Fibroblast of pulmonary artery (primary cell): Measurements from ENCODE around the gene APBA1.

ENCODE experiments used
- DNase-seq: peaks from one replicate; pipeline ENCODE4 v3.0.0-alpha.2; 2010; ENCODE audit warnings: low read depth
- H3K4me3 ChIP-seq: replicated peaks from 2 replicates; pipeline ENCODE4 v1.5.1; 2011; ENCODE audit warnings: low read depth, mild to moderate bottlenecking, control low read depth, low read length, moderate library complexity
- TF ChIP-seq, protein P1 (sequence below): IDR thresholded peaks from 2 replicates; pipeline ENCODE4 v1.5.1; 2011; ENCODE audit warnings: mild to moderate bottlenecking, control low read depth, low read length, inconsistent platforms; ENCODE audit errors: missing control alignments

The APBA1 gene

DNA sequence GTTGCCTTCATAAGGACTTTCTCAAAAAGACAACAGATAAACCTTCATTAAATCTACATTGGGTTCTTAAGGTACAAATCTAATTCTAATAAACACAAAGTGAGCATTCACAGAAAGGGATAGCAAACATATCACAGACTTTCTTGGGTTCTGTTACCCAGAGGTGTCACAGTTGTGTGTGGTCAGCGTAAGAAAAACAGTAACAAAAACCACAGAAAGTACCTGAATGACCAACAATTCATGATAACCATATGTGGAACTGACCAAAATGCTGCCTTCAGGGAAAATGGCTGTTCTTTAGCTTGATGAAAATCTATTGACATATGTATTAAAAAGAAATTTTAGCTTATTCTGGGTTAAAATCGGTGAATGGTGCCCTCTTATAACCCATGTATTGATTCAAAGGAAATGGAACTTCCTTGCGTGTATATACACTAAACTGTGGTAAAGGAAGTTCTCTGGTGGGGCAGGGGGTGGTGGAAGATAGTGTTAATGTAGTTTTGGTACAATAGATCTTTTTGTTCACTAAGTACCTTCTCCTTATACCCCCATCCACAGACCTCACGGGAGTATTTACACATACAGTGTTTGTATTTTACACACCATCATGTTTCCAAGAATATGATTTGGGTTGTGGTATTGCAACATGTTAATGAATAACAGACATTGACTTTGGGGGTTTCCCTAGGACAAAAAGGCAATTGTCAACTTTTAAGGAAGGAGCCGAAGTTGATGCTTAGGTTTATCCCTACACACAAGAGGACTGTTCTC, 152.5 kb downstream of the APBA1 start:
- no peak for DNase-seq
- TF ChIP-seq, protein P1, sequence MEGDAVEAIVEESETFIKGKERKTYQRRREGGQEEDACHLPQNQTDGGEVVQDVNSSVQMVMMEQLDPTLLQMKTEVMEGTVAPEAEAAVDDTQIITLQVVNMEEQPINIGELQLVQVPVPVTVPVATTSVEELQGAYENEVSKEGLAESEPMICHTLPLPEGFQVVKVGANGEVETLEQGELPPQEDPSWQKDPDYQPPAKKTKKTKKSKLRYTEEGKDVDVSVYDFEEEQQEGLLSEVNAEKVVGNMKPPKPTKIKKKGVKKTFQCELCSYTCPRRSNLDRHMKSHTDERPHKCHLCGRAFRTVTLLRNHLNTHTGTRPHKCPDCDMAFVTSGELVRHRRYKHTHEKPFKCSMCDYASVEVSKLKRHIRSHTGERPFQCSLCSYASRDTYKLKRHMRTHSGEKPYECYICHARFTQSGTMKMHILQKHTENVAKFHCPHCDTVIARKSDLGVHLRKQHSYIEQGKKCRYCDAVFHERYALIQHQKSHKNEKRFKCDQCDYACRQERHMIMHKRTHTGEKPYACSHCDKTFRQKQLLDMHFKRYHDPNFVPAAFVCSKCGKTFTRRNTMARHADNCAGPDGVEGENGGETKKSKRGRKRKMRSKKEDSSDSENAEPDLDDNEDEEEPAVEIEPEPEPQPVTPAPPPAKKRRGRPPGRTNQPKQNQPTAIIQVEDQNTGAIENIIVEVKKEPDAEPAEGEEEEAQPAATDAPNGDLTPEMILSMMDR: no peak
- H3K4me3 ChIP-seq: no peak overlapping the region

DNA sequence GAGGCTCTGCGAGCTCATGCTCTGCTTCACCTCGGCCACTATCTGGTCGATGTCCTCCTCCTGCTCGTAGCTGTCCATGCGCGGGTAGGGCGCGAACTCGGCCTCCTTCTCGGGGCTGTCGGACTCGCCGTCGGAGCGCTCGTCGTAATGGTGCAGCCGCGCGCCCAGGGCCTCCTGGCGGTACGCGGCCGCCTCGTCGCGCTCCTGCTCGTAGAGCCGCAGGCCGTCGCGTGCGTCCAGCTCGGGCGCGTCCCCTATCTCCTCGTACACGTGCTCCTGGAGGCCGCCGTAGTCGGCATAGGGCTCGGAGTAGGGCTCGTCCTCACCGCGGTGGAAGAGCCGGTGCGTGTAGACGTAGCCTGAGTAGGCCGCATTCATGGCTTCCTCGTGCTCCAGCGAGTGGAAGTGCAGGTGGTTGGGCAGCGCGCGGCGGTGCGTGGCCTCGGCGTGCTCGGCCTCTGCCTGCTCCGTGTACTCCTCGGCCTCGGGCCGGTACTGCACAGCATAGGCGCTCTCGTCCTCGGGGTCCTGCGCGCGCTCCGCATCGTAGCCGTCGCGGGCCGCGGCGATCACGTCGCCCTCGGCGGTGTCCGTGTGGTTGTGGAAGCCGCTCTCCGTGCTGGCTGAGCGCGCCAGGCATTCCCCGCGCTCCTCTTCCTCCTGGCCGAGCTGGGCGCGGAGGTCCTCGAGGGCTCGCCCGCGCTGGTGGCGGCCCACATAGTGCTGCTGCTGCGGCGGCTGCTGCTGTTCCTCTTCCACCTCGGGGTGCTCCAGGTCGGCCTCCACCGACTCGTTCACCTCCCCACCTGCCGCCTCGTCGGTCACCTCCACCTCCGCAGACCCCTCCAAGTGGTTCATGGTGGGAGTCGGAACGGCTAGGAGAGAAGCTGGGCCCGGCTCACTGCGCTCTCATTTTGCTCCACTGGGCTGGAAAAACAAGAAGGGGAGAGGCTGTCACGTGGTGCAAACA, 155.5 kb downstream of the APBA1 start:
- no peak for DNase-seq
- no peak overlapping the region for H3K4me3 ChIP-seq
- TF ChIP-seq, protein P1: no peak

DNA sequence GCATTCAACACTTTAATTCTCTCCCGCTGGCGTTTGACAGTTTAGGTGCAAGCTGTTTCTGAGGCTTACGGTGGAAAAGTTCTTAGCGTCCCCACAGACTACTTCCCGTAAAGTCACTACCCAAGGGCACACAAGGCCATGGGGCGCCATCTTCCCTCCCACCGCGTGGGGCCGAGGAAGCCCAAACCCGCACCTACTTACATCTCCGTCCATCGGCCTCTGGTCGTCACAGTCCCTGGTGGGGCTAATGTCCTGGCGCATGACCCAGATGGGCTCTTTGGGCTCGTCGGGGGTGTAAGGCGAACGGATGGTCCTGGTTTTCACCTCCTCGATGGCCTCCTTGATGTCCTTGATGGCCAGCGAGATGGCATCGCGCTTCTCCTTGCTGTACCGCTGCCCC, 156.4 kb downstream of the APBA1 start:
- H3K4me3 ChIP-seq: no peak overlapping the region
- DNase-seq: no peak
- TF ChIP-seq, protein P1: no peak

DNA sequence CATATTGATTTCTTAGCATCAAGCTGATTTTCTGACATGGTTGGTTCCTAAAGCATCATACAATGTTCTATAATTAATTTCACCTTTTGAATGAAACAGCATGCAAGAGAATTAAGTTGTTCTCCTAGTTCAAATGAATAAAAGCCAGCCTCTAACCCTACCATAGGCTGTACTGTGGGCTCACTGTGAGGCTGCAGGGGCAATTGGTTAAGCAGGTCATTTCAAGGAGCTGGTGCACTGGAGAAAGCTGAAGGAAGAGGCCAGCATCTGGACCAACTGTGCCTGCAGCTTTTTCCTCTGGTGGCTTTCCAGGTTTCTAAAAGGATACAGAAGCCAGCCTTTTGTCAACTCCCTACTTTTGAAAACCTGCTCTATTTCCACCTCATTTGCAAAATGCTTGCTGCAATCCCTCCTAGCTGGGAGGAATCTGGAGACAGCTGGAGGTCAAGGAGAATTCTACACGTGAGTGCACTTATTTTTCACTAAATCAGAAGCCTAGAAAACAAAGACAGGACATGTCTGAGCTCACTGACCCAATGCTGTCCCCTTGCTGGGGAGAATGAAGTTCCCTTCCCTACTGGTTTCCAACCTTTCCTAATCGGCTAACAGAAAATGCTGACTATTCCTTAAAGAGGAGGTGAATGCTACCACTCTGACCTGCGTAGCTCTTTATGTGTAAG, 158.9 kb downstream of the APBA1 start:
- no peak for DNase-seq
- TF ChIP-seq, protein P1: no peak
- no peak overlapping the region for H3K4me3 ChIP-seq

DNA sequence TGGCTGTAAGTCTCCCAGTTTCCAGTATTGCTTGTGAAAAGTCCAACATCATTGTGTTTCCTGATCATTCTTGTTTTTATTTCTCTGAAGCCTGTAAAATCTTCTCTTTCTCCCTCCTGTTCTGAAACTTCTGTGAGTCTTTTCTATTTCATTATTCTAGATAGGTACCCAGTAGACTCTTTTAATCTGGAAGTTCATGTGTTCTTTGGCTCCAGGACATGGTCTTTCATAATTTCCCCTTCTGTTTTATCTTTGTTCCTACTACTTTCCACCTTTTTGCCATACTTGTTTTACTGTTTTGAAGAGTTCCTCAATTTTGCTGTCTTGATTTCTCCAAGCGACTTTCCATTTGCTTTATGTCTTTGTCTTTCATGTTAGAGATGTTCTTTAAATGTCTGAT, 168.1 kb downstream of the APBA1 start:
- TF ChIP-seq, protein P1: no peak
- no peak overlapping the region for H3K4me3 ChIP-seq
- no peak for DNase-seq

DNA sequence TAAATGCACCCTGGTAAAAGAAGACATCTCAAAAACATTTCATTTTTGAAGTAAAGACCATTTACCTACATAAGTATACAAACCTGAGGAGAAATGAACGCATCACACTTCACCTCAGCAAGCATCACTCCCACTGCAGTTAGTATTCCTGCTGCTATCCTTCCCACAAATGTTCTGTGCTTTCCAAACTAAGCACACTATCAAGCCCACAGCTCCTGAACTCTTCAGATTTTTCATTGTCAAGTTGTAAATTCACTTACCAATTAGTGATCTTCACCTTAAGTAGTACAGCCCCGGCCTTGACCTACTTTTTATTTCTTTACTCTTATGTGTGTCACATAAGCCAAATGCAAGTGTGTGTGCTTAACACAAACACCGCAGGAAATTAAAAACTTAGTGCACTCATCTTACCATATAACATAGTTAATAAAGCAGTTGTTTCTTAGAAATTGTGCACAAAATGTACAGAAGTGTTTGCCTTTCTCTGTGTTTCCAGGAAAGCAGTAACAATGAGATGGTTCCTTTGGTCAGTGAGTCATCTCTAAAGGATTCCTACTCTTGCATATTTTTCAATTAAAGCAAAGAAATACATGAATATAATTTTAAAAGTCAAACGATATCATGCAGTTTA, 169.4 kb downstream of the APBA1 start:
- DNase-seq: peak; percentile 64
- TF ChIP-seq, protein P1: no peak
- no peak overlapping the region for H3K4me3 ChIP-seq
